Fibroblast of peridontal ligament (primary cell): Measurements from ENCODE around the gene MYOC.
"Not testable (repeated sequence)": the region's sequence is repeated elsewhere in the genome, so short reads cannot be mapped to it uniquely, and the experiment has no call there.

Source experiments
- DNase-seq: peaks from one replicate; pipeline ENCODE4 v3.0.0-alpha.2; 2010; ENCODE audit errors: extremely low read depth

MYOC gene

GRCh38 chr1:171606402-171606941, 46.0 kb downstream of the MYOC start:
- DNase-seq: no peak

DNA sequence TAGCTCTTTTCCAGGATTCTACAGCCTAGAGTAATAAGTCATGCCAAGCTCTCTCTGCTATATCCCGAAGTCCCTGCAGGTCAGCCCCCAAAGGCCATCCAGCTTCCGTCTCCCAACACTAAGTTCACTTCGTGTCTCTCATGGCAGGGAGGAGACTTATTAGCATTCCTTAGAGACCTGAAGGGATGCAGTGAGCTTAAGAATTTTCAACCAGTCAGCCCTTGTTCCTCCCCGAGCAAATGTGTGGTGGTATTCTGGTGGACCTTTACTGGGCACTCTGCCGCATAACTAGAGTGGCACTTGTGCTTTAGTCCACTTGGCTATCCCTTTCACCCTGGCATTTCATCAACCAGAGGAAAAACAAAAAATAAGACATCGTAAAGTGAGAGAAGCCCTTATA, 49.4 kb downstream of the MYOC start:
- DNase-seq: not testable (repeated sequence)

DNA sequence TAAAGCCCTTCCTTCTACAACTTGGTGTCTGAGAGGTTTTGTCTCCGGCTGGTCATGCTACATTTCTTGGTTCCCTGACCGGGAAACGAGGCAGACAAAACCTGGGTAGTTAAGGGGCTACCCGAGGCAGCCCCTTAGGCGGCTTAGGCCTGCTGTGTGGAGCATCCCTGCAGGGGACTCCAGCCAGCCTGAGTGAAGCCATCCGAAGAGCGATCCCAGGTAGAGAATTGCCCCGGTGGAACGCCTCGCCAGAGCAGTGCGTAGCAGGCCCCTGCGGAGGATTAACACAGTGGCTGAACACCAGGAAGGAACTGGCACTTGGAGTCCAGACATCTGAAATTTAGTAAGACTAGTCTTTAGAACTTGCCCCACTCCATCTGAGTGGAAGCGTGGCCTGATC, 51.6 kb downstream of the MYOC start:
- DNase-seq: no peak

- DNase-seq: not testable (repeated sequence)
Observed at GRCh38 chr1:171600310-171600709, 52.2 kb downstream of the MYOC start.

DNA sequence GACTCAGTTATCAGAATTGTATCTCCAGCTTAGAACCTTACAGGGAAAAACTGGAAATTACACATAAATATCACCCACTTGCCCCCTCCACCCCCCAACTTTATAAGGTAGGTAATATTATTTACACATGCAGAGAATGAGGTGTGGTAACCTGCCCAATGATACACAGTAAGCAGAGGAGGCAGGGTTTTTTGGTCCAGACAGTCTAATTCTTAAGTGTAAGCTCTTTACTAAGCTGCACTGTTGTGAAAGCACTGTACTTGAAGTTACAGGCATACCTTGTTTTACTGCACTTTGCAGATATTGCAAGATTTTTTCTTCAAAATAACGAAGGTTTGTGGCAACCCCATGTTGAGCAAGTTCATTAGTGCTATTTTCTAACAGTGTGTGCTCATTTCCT, 55.3 kb downstream of the MYOC start:
- DNase-seq: no peak

DNA sequence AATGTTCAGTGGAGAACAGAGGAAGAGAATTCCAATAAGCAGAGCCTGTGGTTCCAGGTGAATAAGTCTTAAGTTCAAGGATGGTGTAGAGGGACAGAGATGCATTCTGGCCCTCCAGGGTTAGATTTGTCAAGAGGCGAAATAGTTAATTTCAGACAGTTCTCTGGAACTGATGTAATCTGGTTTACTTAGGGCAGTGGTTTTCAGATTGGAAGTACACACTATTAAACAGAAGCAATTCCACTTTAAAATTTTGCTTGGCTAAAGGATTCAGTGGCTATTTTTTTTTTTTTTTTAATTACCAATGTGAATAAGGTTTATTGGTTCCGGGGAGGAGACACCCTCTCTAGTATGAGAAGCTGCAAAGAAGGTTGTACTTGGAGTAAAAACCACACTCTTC, 55.8 kb downstream of the MYOC start:
- DNase-seq: no peak

- no peak for DNase-seq
Observed at GRCh38 chr1:171596119-171596518, 56.4 kb downstream of the MYOC start.

- DNase-seq: peak; percentile 80
Observed at GRCh38 chr1:171595324-171595723, 57.2 kb downstream of the MYOC start.

- peak; percentile 67 for DNase-seq
Observed at GRCh38 chr1:171590022-171590421, 62.5 kb downstream of the MYOC start.

DNA sequence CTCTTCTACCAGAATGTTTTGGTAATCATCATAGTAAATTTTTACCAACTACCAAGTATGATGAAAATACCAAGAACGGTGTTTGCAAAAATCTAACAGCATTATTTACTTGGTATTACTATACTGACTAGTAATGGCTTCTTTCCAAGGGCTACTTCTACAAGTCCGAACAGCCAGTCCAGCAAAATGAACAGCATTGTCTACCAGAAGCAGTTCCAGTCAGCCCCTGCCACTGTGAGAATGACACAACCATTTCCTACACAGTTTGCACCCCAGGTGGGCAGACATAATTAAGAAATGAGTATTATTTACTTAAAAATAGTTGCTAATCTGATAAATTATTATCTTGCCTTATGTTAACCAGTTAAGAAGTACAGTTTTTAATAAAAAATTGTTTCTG, 64.3 kb downstream of the MYOC start:
- DNase-seq: no peak

DNA sequence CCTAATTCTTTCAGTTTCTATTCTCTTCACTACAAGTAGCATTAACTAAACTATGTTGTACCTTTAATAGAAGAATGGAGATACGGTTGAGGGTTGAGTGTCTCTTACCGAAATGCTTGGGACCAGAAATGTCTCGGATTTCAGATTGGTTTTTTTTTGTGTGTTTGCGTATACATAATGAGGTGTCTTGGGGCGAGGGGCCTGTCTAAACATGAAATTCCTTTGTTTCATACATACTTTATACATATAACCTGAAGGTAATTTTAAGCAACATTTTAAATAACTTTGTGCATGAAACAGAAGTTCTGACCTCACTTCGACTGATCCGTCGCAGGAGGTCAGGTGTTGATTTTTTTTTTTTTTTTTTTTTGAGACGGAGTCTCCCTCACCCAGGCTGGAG, 66.8 kb downstream of the MYOC start:
- DNase-seq: no peak
